EL (cell line): ENCODE results near the gene TRPM3.

ENCODE experiments used
- DNase-seq: peaks from one replicate; pipeline ENCODE4 v3.0.0-alpha.2; 2016

The TRPM3 gene

GRCh38 chr9:71121275-71122021, at the start of gene TRPM3:
TRPM3 (minus strand) TSS chr9:71121621; CDS start chr9:71121354, 267 bp downstream.
- no peak for DNase-seq

DNA sequence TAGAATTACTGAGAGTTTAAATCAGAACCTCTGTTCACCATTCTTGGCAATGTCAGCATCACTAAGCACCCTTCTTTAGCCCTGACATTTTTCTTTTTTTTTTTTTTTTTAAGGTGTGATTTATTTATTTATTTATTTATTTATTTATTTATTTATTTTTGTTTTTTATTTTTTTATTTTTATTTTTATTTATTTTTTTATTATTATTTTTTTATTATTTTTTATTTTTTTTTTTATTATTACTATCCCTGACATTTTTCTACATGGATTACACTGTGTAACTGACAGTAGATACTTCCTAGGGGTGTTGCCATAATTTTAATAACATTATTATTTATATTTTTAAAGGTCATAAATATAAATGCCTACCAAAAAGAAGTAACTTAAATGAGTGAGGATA, 47.0 kb upstream of the TRPM3 start:
- DNase-seq: no peak

DNA sequence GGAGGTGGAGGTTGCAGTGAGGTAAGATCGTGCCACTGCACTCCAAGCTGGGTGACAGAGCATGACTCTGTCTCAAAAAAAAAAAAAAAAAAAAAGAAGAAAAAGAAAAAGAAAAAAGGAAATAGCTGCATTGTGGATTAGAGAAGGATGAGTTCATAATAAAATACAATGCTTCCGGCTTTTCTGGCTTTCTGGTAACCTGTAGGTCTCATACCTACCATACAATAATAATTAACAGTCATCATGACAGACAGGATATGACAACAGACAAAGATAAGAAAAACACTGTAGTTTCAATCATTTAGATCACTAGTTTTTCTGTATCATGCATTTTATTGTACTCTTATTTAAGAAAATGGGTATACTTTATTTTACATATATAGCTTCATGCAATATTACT, 40.7 kb upstream of the TRPM3 start:
- DNase-seq: no peak

DNA sequence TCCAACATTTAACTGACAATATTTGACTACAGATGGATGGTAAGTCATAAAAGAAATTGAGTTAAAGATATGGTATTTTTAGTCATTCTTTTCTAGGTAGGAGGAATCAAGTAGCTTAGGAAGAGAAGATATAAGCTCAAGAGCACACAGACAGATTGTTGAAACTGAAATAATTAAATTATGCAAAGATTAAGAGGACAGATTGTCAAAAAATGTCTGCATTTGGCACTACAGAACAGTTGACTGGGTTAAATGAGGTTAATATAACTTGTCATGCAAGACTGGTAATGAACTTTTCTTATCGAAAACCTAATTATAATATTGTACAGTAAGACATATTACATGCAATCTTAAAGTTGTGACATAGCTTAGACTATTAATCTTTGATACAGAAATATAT, 36.3 kb upstream of the TRPM3 start:
- DNase-seq: no peak

- DNase-seq: no peak
Observed at GRCh38 chr9:71147368-71147767, 25.9 kb upstream of the TRPM3 start.

- DNase-seq: no peak
Observed at GRCh38 chr9:71146511-71146910, 25.1 kb upstream of the TRPM3 start.

DNA sequence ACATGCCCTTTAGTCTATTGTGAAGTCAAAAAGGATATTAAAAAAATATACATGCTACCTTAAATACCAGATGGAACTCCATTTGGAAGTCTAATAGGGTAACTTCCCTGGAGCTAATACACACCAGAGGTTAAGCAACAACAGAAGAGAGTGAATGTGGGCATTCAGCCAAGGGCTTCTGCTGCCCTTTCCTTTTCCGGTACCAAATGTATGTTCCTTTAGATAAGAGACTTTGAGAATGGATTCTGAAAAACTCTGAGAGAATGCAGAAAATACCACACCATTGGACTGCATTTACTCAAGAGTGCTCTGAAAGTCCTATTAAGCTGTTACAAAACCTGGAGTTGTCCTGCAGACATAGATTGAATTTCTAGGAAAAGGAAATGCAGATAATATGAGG, 23.8 kb upstream of the TRPM3 start:
- no peak for DNase-seq

- no peak for DNase-seq
Observed at GRCh38 chr9:71144495-71144894, 23.1 kb upstream of the TRPM3 start.

DNA sequence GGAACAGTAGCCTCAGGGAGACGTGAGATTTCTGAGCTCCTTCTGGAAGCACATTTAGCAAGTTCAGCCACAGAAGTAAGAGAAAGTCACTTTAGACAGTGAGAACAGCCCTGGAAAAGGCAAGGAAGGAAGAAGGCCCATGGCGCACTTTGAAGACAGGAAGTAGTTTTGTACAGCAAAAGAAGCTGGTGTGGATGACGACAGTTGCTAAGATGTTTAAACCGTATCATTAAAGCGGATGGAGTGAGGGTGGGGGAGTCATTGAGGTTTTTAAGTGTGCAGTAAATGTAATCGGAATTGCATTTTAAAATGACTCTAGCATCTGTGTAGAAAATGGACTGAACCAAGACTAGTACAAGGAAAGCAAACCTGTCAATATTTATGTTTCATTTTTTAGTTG, 15.3 kb upstream of the TRPM3 start:
- no peak for DNase-seq

DNA sequence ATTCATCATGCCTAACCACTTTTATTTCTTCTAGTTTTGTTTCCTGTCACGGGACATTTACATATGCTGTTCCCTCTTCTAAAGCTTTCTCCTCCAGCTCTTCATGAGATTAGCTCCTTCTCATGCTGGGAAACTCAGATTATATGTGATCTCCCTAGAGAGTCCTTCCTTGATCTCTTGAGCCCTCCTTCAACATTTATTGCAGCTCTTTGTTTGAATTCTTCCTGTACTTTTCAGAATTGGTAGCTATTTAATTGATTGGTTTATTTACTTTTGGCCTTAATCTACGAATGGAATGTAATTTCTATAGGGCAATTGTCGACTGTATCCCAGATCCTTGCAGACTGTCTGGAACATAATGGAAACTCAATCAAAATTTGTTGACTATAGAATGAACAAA, 9.7 kb upstream of the TRPM3 start:
- DNase-seq: no peak

DNA sequence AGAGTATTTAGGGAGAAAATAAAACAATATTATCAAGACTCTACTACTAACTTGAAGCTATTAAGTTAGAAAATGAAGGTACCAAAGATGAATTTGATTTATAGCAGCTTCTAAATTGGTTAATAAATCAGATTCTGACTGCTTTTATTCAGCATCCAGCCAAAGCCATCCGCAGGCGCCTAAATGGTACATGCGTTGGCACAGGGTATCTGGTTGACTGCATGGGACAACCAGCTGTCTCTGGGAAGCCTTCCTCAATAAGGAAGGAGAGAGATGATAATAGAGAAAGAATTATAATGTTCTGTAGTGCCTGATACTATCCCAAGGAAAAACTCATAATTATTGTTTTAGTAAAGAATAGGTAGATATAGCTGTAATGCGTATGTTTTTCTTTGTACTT, 9.1 kb upstream of the TRPM3 start:
- no peak for DNase-seq

DNA sequence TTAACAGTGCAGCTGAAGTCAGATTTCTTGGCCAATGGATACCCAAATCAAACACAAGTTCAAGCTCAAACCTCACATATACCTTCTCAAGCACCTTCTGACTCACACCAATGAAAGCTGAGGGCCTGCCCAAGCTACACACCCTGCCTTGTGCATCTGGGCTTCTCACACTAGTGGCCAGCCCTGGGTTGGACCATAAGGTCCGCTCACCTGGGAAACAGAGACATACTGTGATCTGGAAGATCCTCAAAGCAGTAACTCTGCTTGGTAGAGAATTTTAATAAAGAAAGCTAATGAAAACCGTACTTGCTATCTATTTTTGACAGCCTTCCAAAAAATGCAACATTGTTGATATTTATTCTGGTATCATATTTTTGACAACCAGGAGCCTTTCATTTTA, 7.4 kb upstream of the TRPM3 start:
- no peak for DNase-seq

DNA sequence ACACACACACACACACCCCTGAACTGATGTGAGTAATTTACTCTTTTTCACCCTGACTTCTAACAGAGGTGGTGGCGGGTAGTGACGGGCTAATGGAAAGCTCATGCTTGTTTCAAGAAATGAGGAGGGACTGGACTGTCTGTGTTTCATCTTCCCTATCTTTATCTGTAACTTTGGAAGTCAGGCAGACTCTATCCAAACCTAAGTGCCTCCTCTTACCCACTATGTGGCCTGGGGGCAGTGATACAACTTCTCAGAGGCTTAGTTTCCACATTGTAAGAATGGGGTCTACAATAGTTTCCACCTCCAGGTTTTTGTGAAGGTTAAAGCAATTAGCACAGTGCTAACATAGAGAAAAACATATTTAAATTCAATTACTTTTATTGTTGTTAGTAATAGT, 5.9 kb upstream of the TRPM3 start:
- no peak for DNase-seq

- no peak for DNase-seq
Observed at GRCh38 chr9:71122421-71122820, 1.0 kb upstream of the TRPM3 start.

DNA sequence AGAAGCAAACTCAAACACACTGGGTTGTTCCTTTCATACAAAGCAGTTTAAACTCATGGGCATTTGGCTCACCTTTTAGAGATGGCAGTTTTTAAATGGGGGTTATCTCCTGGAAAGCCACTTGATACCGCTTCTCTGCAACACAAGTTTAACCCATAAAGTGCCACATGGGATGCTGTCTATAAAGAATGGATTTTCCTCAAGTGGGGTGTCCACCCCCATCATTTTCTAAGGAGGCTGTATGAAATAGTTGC, 528 bp upstream of the TRPM3 start:
- DNase-seq: no peak

DNA sequence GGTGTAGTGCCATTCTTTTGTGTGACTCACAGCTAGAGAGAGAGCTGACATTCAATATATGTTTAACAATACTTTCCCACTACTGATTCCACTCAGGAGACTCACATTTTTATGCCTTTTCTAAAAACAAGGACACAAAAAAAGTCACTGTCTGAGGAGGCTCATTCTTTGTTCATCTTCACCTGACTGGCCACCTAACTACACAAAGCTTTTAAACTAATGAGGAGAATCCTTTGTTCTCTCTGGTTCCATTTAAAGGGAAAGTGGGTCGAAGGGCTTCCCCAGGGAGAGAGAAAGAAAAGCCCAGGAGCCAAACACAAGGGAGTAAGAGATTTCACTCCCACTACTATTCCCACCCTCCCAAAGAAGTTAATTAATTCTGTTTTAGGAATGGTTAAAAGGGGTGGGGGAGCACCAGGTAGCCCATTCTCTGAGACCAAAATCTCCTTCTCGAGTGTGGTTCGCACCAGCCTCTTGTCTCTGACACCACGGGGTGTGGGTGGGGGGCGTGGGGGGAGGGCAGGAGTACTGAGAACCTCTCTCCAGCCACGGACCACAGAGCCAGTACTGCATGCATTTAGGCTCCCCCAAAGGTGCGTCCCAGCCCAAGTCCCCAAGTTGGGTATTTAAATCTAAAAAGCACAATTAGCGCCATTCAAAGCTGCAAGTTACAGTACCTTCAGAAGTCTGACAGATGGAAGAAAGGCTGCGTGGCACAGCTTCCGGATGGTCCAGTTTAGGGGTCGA, 747 bp downstream of the TRPM3 start:
- DNase-seq: no peak

DNA sequence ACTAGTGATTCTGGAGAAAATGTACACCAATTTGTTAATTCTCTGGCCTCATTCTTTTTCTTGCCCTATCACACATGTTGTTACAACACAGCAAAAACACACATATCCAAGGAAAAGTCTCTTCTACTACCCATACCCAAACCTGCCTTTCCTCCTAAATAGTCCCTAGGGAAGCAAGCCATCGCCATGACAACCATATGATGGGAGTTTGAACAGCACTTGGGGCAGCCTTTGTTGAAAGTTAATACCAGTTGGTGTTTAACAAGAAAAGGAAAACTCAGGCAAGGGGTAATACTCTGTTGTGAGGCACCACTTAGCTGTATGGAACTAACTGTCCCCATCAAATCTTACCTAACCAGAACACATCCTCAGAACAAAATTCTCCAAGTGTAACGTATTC, 1.7 kb downstream of the TRPM3 start:
- DNase-seq: no peak

DNA sequence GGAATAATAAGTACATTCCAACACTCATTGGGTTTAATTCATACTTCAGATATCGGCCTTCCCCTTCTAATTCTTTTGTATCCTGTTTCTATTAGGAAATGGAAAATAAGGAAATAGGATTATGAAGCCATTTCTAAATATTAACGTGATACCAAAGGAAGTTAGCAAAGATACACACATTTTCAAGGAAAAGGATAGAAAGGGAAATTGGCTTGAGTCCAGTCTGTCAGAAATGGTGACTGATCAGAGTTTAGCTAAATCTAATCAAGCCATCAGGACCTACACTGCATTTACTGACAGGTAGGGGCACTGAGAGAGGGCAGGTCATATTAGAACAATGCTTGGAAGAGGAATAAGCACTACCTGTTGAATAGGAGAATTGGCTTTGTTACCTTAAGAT, 3.1 kb downstream of the TRPM3 start:
- DNase-seq: no peak

DNA sequence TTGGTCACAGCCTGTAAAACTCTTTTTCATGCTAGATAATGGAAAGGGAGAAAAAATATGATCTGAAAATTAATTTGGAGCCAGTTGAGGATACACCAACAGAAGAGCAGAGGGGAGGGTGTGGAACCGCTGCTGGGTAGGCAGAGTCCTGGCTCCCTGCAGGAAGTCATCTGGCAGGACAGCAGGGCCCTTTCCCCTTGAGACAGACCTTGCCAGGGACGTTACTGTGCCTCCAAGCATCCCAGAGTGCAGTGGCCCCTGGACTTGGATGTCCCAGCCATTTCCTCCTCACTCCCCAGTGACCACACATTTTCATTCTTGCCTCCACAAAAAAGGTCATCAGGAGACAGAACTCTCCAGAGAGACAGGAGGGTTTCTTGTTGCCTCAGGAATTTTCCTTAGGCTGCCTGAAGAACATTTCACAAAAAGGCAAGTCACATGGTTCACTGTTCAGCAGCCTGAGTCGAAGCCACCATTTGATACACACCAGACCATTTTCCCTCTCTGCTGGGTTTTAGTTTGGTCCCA, 5.9 kb downstream of the TRPM3 start:
- DNase-seq: no peak

GRCh38 chr9:71112866-71113265, 8.6 kb downstream of the TRPM3 start:
- no peak for DNase-seq

- DNase-seq: no peak
Observed at GRCh38 chr9:71108937-71109336, 12.5 kb downstream of the TRPM3 start.

DNA sequence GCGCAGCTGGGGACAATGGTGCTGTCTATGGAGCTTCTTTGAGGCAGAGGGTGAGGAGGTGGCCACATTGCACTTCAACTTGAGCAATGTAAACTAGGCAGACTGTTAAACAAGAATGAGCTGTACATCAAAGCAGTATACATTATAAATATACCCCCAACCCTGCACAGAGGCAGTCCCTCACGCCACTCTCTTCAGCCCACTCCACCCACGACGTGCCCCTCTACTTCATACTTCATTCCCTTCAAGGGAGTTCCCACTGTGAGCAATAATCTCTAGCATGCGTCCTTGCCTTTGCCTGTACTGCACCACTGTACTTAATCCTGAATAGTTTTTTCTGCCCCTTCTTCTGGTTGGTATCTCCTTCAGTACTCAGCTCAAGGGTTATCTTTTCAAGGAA, 14.4 kb downstream of the TRPM3 start:
- DNase-seq: no peak

DNA sequence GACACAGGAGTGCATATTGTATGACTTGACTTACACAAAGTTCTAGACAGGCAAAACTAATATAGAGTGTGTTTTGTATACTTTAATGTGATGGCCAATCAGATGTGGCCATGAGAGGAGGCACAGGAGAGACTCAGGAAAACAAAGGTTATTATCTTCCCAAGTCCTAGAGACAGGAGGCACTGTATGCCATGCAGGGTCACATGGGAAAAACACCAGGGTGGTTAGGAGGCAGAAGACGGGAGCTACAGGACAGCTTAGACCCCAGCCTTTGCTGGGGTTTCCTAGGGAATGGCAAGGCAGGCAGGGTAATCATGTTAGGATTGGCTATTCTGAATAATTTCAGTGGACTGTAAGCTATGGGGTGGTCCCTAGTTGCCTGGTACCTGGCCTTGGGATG, 16.2 kb downstream of the TRPM3 start:
- DNase-seq: no peak

GRCh38 chr9:71098801-71099200, 22.6 kb downstream of the TRPM3 start:
- DNase-seq: no peak

- no peak for DNase-seq
Observed at GRCh38 chr9:71097671-71098070, 23.8 kb downstream of the TRPM3 start.
